T follicular helper cell (primary cell): ENCODE measurements around the gene TRIM24.

ENCODE experiments used
- DNase-seq: peaks from one replicate; pipeline ENCODE4 v3.0.0-alpha.2; 2020; ENCODE audit warnings: low read depth

TRIM24 gene

GRCh38 chr7:138625084-138625848 is 165.2 kb downstream of the TRIM24 start:
- DNase-seq, result no peak

GRCh38 chr7:138625849-138626230 is 165.8 kb downstream of the TRIM24 start:
- DNase-seq, result no peak

DNA sequence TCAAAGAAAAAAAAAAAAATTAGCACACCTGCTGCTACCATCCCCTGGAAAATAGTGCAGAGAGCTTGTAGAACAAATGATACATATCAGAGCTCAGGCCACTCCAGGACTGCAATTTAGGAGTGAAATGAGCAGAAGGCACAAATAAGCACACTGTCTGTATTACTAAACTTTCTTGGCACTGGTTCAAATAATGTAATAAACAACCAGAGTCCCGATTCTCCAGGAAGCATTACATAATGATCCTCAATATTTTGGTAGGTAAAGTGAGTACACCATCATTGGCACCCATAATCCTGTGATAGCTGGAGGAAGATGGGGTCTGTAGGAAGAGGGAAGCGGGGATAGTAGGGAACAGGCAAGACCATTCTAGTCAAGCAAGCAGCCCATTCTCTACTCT is 166.8 kb downstream of the TRIM24 start:
- DNase-seq, result no peak

- DNase-seq, result no peak
These were observed 167.3 kb downstream of the TRIM24 start for GRCh38 chr7:138627361-138627760.

DNA sequence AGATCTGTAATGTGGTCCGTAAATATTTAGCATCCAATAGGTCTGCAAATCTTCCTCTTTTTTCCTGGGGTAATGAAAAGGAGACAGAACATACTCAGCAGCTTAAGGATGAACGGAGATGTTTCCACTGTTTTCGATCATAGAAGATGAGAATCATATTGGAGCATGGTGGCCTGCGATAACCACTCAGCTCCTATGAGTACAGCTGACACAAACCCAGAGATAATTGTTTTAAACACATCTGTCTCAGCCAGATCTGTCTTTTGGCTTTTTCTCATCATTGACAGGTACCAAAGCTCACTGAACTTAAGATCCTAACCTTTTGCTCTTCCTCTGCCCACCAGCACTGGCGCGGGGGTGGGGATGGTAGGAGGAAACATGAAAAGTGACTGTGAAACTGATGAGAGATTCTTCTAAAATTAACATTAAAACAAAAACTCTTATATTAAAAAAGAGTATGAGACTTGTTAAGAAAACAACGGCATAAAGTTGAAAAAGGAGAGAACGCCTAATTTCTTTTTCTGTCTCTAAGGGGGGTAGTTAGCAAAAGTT is 170.1 kb downstream of the TRIM24 start:
- DNase-seq, result no peak

- no peak for DNase-seq
These were observed 172.3 kb downstream of the TRIM24 start for GRCh38 chr7:138632384-138632783.

GRCh38 chr7:138632826-138633602 is 173.0 kb downstream of the TRIM24 start:
- DNase-seq, result no peak
